Testis (tissue), 3 donors: Measurements from ENCODE around the gene ITPA. TPM values are rescaled to one million over a fixed set of nuclear protein-coding genes. Genes with fewer than 3 reads are reported as not detected.

Source experiments
- DNase-seq: peaks from one replicate; pipeline ENCODE4 v3.0.0-alpha.2; 2019
- H3K27ac ChIP-seq, 2 donors: fragments of 200-600 bp; sonication (generic); one replicate each; pipeline ENCODE4 v1.5.1; 2019
- H3K27me3 ChIP-seq: fragments of 200-600 bp; sonication (generic); one replicate; pipeline ENCODE4 v1.5.1; 2019
- H3K36me3 ChIP-seq: fragments of 200-600 bp; sonication (generic); one replicate; pipeline ENCODE4 v1.5.1; 2017; ENCODE audit warnings: low read depth; ENCODE audit errors: missing control alignments
- H3K4me1 ChIP-seq: fragments of 200-600 bp; sonication (generic); one replicate; pipeline ENCODE4 v1.5.1; 2019
- H3K4me3 ChIP-seq, 2 donors: fragments of 200-600 bp; sonication (generic); one replicate each; pipeline ENCODE4 v1.5.1; 2017 to 2019
- H3K9me3 ChIP-seq: fragments of 200-600 bp; sonication (generic); one replicate; pipeline ENCODE4 v1.5.1; 2017
- CTCF ChIP-seq, 3 experiments: fragments of 450-650 bp in 2 of 3; fragments of 200-600 bp in 1 of 3; sonication (generic) in 1 of 3; IDR thresholded peaks; one replicate each; pipeline ENCODE4 v1.5.1; 2016 to 2019; ENCODE audit warnings: antibody characterized with exemption in 3 of 3, mild to moderate bottlenecking in 2 of 3, moderate library complexity in 1 of 3
- POLR2A ChIP-seq: fragments of 450-650 bp; IDR thresholded peaks from one replicate; pipeline ENCODE4 v1.6.1; 2017; ENCODE audit warnings: antibody characterized with exemption, mild to moderate bottlenecking, moderate library complexity
- WGBS, 2 donors: methylation state at CpG; one replicate each; pipeline ENCODE4 v1.1.5; 2018; 5-methylcytosine and 5-hydroxymethylcytosine counted together
- intact Hi-C: fragments of 100-400 bp; cut with DNase I; formaldehyde crosslinking; loops from one replicate; pipeline ENCODE4 v1.15.1; 2023; ENCODE audit warnings: low total_unique reads
- polyA plus RNA-seq: library from polyadenylated mRNA; stranded (reverse); fragments of 350-450 nt; fragmentation: Illumina TruSeq; extraction: RNeasy Lipid Tissue Mini Kit (QIAGEN cat#74804); gene quantifications from one replicate; pipeline ENCODE4 v1.2.3, GENCODE V29; 2014; ENCODE audit warnings: low read depth, low replicate concordance; ENCODE audit not compliant: insufficient read depth
- total RNA-seq, 2 donors: library from RNA; depleted of rRNA; stranded (reverse); fragments of >200 nt; gene quantifications; one replicate each; pipeline ENCODE4 v1.2.3, GENCODE V29; 2016

Gene ITPA
- total and polyA plus RNA-seq, 3 donors from 2014 or later, result 36.4 to 49.8 (median 42.2) TPM

DNA sequence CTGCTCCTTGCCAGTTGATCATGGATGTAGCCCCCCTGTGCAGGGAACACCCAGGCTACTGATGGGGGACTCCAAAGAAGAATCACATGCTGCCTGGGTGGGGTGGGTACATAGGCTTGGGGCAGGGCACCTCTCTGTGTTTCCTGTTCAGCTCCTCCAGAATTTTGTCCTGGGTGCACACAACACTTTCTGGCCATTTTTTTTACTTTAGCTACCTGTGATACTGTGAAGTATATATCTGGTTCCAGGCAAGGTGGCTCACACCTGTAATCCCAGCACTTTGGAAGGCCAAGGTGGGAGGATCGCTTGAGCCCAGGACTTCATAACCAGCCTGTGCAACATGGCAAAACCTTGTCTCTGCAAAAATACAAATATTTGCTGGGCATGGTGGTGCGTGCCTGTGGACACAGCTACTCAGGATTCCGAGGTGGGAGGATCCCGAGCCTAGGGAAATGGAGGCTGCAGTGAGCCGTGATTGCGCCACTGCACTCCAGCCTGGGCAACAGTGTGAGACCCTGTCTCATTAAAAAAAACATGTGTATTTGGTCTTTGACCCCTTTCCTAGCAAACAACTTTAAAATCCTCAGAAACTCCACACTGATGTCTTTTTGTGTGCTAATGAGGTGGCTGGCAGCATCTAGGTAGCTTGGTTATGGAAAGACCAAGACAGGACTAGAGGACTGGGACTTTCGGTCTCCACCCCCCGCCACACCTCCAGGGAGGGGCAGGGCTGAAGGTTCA lies 15.6 kb downstream of the ITPA start:
- H3K9me3 ChIP-seq, result no peaks in the 10 kb centered on the region
- H3K36me3 ChIP-seq, result no peaks in the 10 kb centered on the region
- no peak for TF ChIP-seq CTCF (IDR thresholded peaks at IDR 0.05)
- TF ChIP-seq POLR2A, result no peak
- H3K4me1 ChIP-seq, result no peaks in the 10 kb centered on the region
- no peak overlapping the region for H3K4me3 ChIP-seq
- intact Hi-C loops, result no loop called here
- no peak overlapping the region for H3K27ac ChIP-seq
- WGBS, 2 donors, result 94% methylated on average over 7 to 8 of the region's 8 CpGs
- no peaks in the 10 kb centered on the region for H3K27me3 ChIP-seq
- DNase-seq, result no peak

- H3K9me3 ChIP-seq, result no peaks in the 10 kb centered on the region
- H3K27ac ChIP-seq, result no peak overlapping the region
- no peaks in the 10 kb centered on the region for H3K36me3 ChIP-seq
- no peak overlapping the region for H3K4me3 ChIP-seq
- no peaks in the 10 kb centered on the region for H3K4me1 ChIP-seq
- DNase-seq, result no peak
- H3K27me3 ChIP-seq, result no peaks in the 10 kb centered on the region
- WGBS, 2 donors, result 88 to 90% methylated on average over 8 to 10 of the region's 10 CpGs
- no peak for TF ChIP-seq CTCF (IDR thresholded peaks at IDR 0.05)
- no peak for TF ChIP-seq POLR2A
- intact Hi-C loops, result no loop called here
Observed at GRCh38 chr20:3226093-3226492, 16.8 kb downstream of the ITPA start.

DNA sequence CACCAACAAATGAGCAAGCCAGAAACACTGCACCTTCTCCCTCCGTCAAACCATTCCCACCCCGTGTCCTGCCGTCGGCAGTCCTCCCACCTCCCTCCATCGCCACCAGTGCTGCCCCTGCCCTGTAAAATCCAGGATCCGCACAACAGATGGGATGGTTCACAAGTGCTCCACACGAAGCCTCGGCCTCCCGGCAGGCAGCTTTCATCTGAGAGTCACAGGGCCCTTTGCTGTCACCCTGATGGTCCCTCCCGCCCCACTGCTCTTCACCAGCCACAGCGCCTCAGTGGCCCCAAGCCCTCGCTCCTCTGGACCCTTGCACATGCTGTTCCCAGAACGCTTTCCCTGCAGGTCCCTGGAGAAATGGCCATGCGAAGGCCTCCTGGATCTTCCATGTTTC lies 17.6 kb downstream of the ITPA start:
- Histone ChIP-seq H3K36me3 (no peaks in the 10 kb centered on the region), H3K27ac (no peak overlapping the region), H3K9me3 (no peaks in the 10 kb centered on the region), H3K27me3 (no peaks in the 10 kb centered on the region), H3K4me3 (no peak overlapping the region), H3K4me1 (no peaks in the 10 kb centered on the region)
- no peak for DNase-seq
- 93% methylated on average over 14 of the region's 14 CpGs for WGBS, 2 donors
- intact Hi-C loops, result no loop called here
- TF ChIP-seq CTCF (IDR thresholded peaks at IDR 0.05) (no peak), POLR2A (no peak)

DNA sequence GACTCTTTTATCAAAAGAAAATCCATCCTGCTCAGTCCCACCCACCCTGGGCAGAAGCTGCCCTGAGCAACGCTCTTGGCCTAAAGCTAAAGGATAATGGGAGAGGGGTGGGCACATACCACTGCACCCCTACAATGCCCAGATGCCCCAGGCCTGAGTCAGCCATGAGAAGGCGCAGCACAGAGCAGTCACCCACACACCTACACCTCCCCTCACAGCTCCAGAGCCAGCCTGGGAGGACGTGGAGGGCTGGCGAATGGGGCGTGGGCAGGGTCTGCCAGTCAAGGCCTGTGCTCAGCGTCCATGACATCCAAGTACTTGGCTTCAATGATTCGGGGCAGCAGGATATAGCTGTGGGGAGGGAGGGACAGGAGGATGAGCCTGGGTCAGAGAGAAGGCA lies 18.2 kb downstream of the ITPA start:
- Histone ChIP-seq H3K27ac (no peak overlapping the region), H3K4me1 (no peaks in the 10 kb centered on the region), H3K36me3 (no peaks in the 10 kb centered on the region), H3K9me3 (no peaks in the 10 kb centered on the region), H3K4me3 (no peak overlapping the region), H3K27me3 (no peaks in the 10 kb centered on the region)
- DNase-seq, result no peak
- WGBS, 2 donors, result 83 to 100% methylated on average over 1 to 7 of the region's 7 CpGs
- TF ChIP-seq CTCF (IDR thresholded peaks at IDR 0.05) (no peak), POLR2A (no peak)
- intact Hi-C loops, result no loop called here
